ENCODE results near the gene MGMT. TPM values are rescaled to one million over a fixed set of nuclear protein-coding genes. Genes with fewer than 3 reads are reported as not detected.

The MGMT gene
- total and polyA plus RNA-seq, 2 donors (not counting 1 experiment from before 2014, with no cell fraction given): 1.9 to 29.1 TPM

- no peak for TF ChIP-seq EZH2 (IDR thresholded peaks at IDR 0.05; ENCODE audit: low read length, missing control alignments)
- TF ChIP-seq, protein P1, sequence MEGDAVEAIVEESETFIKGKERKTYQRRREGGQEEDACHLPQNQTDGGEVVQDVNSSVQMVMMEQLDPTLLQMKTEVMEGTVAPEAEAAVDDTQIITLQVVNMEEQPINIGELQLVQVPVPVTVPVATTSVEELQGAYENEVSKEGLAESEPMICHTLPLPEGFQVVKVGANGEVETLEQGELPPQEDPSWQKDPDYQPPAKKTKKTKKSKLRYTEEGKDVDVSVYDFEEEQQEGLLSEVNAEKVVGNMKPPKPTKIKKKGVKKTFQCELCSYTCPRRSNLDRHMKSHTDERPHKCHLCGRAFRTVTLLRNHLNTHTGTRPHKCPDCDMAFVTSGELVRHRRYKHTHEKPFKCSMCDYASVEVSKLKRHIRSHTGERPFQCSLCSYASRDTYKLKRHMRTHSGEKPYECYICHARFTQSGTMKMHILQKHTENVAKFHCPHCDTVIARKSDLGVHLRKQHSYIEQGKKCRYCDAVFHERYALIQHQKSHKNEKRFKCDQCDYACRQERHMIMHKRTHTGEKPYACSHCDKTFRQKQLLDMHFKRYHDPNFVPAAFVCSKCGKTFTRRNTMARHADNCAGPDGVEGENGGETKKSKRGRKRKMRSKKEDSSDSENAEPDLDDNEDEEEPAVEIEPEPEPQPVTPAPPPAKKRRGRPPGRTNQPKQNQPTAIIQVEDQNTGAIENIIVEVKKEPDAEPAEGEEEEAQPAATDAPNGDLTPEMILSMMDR (conservative IDR thresholded peaks at IDR 0.05 in 1 of 2, IDR thresholded peaks at IDR 0.05 in 1 of 2; ENCODE audit: low read depth in 1 of 2, low read length in 2 of 2): no peak
- no peak for DNase-seq (ENCODE audit: low read depth in 2 of 2)
Measured at GRCh38 chr10:129771024-129771423, 304.0 kb downstream of the MGMT start.

DNA sequence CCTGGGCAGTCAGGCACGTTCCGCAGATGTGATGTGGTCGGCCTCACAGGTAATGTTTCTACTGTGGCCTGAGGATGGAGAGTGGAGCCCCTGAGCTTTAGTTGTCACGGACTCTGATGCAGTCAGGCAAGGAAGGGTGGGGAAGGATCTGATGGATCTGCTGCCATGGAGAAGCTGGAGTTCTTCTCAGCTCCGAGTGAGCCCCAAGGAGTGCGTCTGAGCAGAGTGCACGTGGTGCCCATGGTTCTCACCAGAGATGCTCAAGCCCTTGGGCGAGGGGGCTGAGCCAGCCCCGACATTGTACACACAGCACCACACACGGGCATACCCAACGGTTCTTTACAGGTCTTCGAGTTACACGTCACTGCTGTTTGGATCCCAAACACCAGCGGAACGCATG, 304.5 kb downstream of the MGMT start:
- no peaks in the 10 kb centered on the region for H3K27me3 ChIP-seq (ENCODE audit: control insufficient read depth, insufficient read depth, low read length)

More at GRCh38 chr10:129771024-129771423, 304.0 kb downstream of the MGMT start:
- H4K20me1 ChIP-seq (ENCODE audit: control insufficient read depth, extremely low read depth, insufficient read depth, low read length): no peaks in the 10 kb centered on the region
- no peaks in the 10 kb centered on the region for H3K27me3 ChIP-seq (ENCODE audit: control insufficient read depth, insufficient read depth, low read length)
- H3K4me1 ChIP-seq (ENCODE audit: control insufficient read depth, extremely low read depth, insufficient read depth, low read length): no peaks in the 10 kb centered on the region
- no peak overlapping the region for H2AFZ ChIP-seq (ENCODE audit: low read length)
- H3K9ac ChIP-seq (ENCODE audit: insufficient read depth, low read length): no peak overlapping the region
- H3K79me2 ChIP-seq (ENCODE audit: control insufficient read depth, insufficient read depth, low read length): no peaks in the 10 kb centered on the region
- no peak overlapping the region for H3K4me3 ChIP-seq (replicated peaks in 1 of 4; ENCODE audit: control extremely low read depth in 1 of 4, insufficient read depth in 1 of 4, low read depth in 3 of 4, low read length in 4 of 4)
- H3K9me3 ChIP-seq (ENCODE audit: control insufficient read depth, insufficient read depth, low read depth, low read length): no peaks in the 10 kb centered on the region
- no peak overlapping the region for H3K27ac ChIP-seq (ENCODE audit: insufficient read depth, low read length)
- no peak overlapping the region for H3K4me2 ChIP-seq (ENCODE audit: extremely low read depth, insufficient read depth, low read length)
- H3K36me3 ChIP-seq (ENCODE audit: control insufficient read depth, insufficient read depth, low read length): no peaks in the 10 kb centered on the region

GRCh38 chr10:129771991-129772431, 305.0 kb downstream of the MGMT start:
- no peak for TF ChIP-seq EZH2 (IDR thresholded peaks at IDR 0.05; ENCODE audit: low read length, missing control alignments)
- TF ChIP-seq, protein P1 (conservative IDR thresholded peaks at IDR 0.05 in 1 of 2, IDR thresholded peaks at IDR 0.05 in 1 of 2; ENCODE audit: low read depth in 1 of 2, low read length in 2 of 2): no peak
- Histone ChIP-seq H3K79me2 (ENCODE audit: control insufficient read depth, insufficient read depth, low read length) (no peaks in the 10 kb centered on the region), H4K20me1 (ENCODE audit: control insufficient read depth, extremely low read depth, insufficient read depth, low read length) (no peaks in the 10 kb centered on the region), H3K36me3 (ENCODE audit: control insufficient read depth, insufficient read depth, low read length) (no peaks in the 10 kb centered on the region), H3K9me3 (ENCODE audit: control insufficient read depth, insufficient read depth, low read depth, low read length) (no peaks in the 10 kb centered on the region), H3K27ac (ENCODE audit: insufficient read depth, low read length) (no peak overlapping the region), H2AFZ (ENCODE audit: low read length) (no peak overlapping the region), H3K27me3 (ENCODE audit: control insufficient read depth, insufficient read depth, low read length) (no peaks in the 10 kb centered on the region), H3K4me1 (ENCODE audit: control insufficient read depth, extremely low read depth, insufficient read depth, low read length) (no peaks in the 10 kb centered on the region), H3K9ac (ENCODE audit: insufficient read depth, low read length) (no peak overlapping the region), H3K4me2 (ENCODE audit: extremely low read depth, insufficient read depth, low read length) (no peak overlapping the region), H3K4me3 (replicated peaks in 1 of 4; ENCODE audit: control extremely low read depth in 1 of 4, insufficient read depth in 1 of 4, low read depth in 3 of 4, low read length in 4 of 4) (no peak overlapping the region)
- DNase-seq (ENCODE audit: low read depth in 2 of 2): no peak

More for the DNA sequence above, 304.5 kb downstream of the MGMT start:
- Histone ChIP-seq H3K4me1 (ENCODE audit: control insufficient read depth, extremely low read depth, insufficient read depth, low read length) (no peaks in the 10 kb centered on the region), H3K9ac (ENCODE audit: insufficient read depth, low read length) (no peak overlapping the region), H3K27ac (ENCODE audit: insufficient read depth, low read length) (no peak overlapping the region), H3K9me3 (ENCODE audit: control insufficient read depth, insufficient read depth, low read depth, low read length) (no peaks in the 10 kb centered on the region), H3K4me2 (ENCODE audit: extremely low read depth, insufficient read depth, low read length) (no peak overlapping the region), H2AFZ (ENCODE audit: low read length) (no peak overlapping the region), H4K20me1 (ENCODE audit: control insufficient read depth, extremely low read depth, insufficient read depth, low read length) (no peaks in the 10 kb centered on the region), H3K36me3 (ENCODE audit: control insufficient read depth, insufficient read depth, low read length) (no peaks in the 10 kb centered on the region), H3K4me3 (replicated peaks in 1 of 4; ENCODE audit: control extremely low read depth in 1 of 4, insufficient read depth in 1 of 4, low read depth in 3 of 4, low read length in 4 of 4) (no peak overlapping the region), H3K79me2 (ENCODE audit: control insufficient read depth, insufficient read depth, low read length) (no peaks in the 10 kb centered on the region)
- TF ChIP-seq EZH2 (IDR thresholded peaks at IDR 0.05; ENCODE audit: low read length, missing control alignments): no peak
- TF ChIP-seq, protein P1 (conservative IDR thresholded peaks at IDR 0.05 in 1 of 2, IDR thresholded peaks at IDR 0.05 in 1 of 2; ENCODE audit: low read depth in 1 of 2, low read length in 2 of 2): no peak
- DNase-seq (ENCODE audit: low read depth in 2 of 2): no peak

All from fibroblast of lung (primary cell).